Esophagus muscularis mucosa (tissue), 4 donors: ENCODE results near the gene IZUMO4. TPM values are rescaled to one million over a fixed set of nuclear protein-coding genes. Genes with fewer than 3 reads are reported as not detected.
"Not testable (repeated sequence)": the region's sequence is repeated elsewhere in the genome, so short reads cannot be mapped to it uniquely, and the experiment has no call there.

ENCODE experiments used
- DNase-seq: peaks from one replicate; pipeline ENCODE4 v3.0.0-alpha.2; 2017; ENCODE audit errors: extremely low spot score
- H3K27ac ChIP-seq, 4 donors: fragments of 200-600 bp; sonication (generic); replicated peaks in 1 of 4; 1 replicate in 3 of 4; 2 replicates in 1 of 4; pipeline ENCODE4 v1.5.1; 2016 to 2019; ENCODE audit warnings: mild to moderate bottlenecking in 1 of 4
- H3K27me3 ChIP-seq, 4 donors: fragments of 200-600 bp; sonication (generic); one replicate each; pipeline versions ENCODE4 v1.5.1 to v1.6.0; 2016 to 2019
- H3K36me3 ChIP-seq, 4 donors: fragments of 200-600 bp; sonication (generic); one replicate each; pipeline ENCODE4 v1.5.1; 2016 to 2019
- H3K4me1 ChIP-seq, 4 donors: fragments of 200-600 bp; sonication (generic); one replicate each; pipeline ENCODE4 v1.5.1; 2016 to 2019
- H3K4me3 ChIP-seq, 4 donors: fragments of 200-600 bp; sonication (generic); 1 replicate in 2 of 4; 2 replicates in 2 of 4; pipeline ENCODE4 v1.5.1; 2016 to 2019; ENCODE audit warnings: mild to moderate bottlenecking in 4 of 4, moderate library complexity in 1 of 4
- H3K9me3 ChIP-seq, 4 donors: fragments of 200-600 bp; sonication (generic); 1 replicate in 3 of 4; 2 replicates in 1 of 4; pipeline ENCODE4 v1.5.1; 2016 to 2019
- CTCF ChIP-seq, 3 experiments: fragments of 200-600 bp in 2 of 3; fragments of 450-650 bp in 1 of 3; sonication (generic) in 2 of 3; IDR thresholded peaks; one replicate each; pipeline ENCODE4 v1.5.1; 2017 to 2019; ENCODE audit warnings: antibody characterized with exemption in 3 of 3, mild to moderate bottlenecking in 2 of 3, moderate library complexity in 1 of 3
- EP300 ChIP-seq: sonication (generic); formaldehyde crosslinking; IDR thresholded peaks from one replicate; pipeline ENCODE4 v1.6.1; 2017; ENCODE audit warnings: antibody characterized with exemption
- POLR2A ChIP-seq: fragments of 450-650 bp; IDR thresholded peaks from one replicate; pipeline ENCODE4 v1.6.1; 2017; ENCODE audit warnings: antibody characterized with exemption, moderate library complexity, mild to moderate bottlenecking, low read depth
- POLR2AphosphoS5 ChIP-seq, 2 donors: sonication (generic); formaldehyde crosslinking; IDR thresholded peaks; one replicate each; pipeline ENCODE4 v1.6.1; 2017; ENCODE audit warnings: antibody characterized with exemption in 2 of 2
- WGBS: methylation state at CpG from one replicate; pipeline ENCODE4 v1.1.5; 2018; 5-methylcytosine and 5-hydroxymethylcytosine counted together
- intact Hi-C: fragments of 100-400 bp; cut with DNase I; formaldehyde crosslinking; loops from one replicate; pipeline ENCODE4 v1.15.1; 2023
- total RNA-seq, 4 donors: library from RNA; depleted of rRNA; stranded (reverse); fragments of >200 nt; gene quantifications; one replicate each; pipeline versions ENCODE4 v1.1.0 to v1.2.1, GENCODE V29; 2016

The IZUMO4 gene
- total RNA-seq, 4 donors from 2014 or later, result 1.9 to 6.0 (median 3.9) TPM

- 97% methylated on average over 18 of the region's 25 CpGs for WGBS
- H3K27ac ChIP-seq, result no peak overlapping the region
- H3K36me3 ChIP-seq, result peaks cover 65 to 96% (median 89%) of the 10 kb centered on the region in 4 donors
- no peak overlapping the region for H3K4me3 ChIP-seq
- no peak for DNase-seq
- TF ChIP-seq CTCF (IDR thresholded peaks at IDR 0.05) (no peak), EP300 (no peak), POLR2AphosphoS5 (IDR thresholded peaks at IDR 0.05) (no peak), POLR2A (no peak)
- intact Hi-C loops, result no loop called here
- no peaks in the 10 kb centered on the region for H3K9me3 ChIP-seq
- H3K4me1 ChIP-seq, result peaks cover 0 to 6% (median 0%) of the 10 kb centered on the region in 4 donors
- H3K27me3 ChIP-seq, result no peaks in the 10 kb centered on the region
These were observed 27.1 kb downstream of the IZUMO4 start for GRCh38 chr19:2123682-2124387.

- intact Hi-C loops, result no loop called here
These were observed 30.3 kb downstream of the IZUMO4 start for GRCh38 chr19:2126879-2127518.

GRCh38 chr19:2127758-2128157 is 31.0 kb downstream of the IZUMO4 start:
- H3K4me3 ChIP-seq, result no peak overlapping the region
- H3K27ac ChIP-seq, result no peak overlapping the region
- peaks cover 44 to 95% (median 88%) of the 10 kb centered on the region in 4 donors for H3K36me3 ChIP-seq
- DNase-seq, result no peak
- H3K9me3 ChIP-seq, result no peaks in the 10 kb centered on the region
- H3K27me3 ChIP-seq, result no peaks in the 10 kb centered on the region
- TF ChIP-seq EP300 (no peak), CTCF (IDR thresholded peaks at IDR 0.05) (no peak), POLR2A (no peak), POLR2AphosphoS5 (IDR thresholded peaks at IDR 0.05) (no peak)
- intact Hi-C loops, result no loop called here
- WGBS, result 73% methylated on average over 19 of the region's 19 CpGs
- H3K4me1 ChIP-seq, result peaks cover 0 to 13% (median 0%) of the 10 kb centered on the region in 4 donors

More at GRCh38 chr19:2126879-2127518, 30.3 kb downstream of the IZUMO4 start:
- Histone ChIP-seq H3K36me3 (peaks cover 44 to 95% (median 88%) of the 10 kb centered on the region in 4 donors), H3K27me3 (no peaks in the 10 kb centered on the region), H3K4me1 (peaks cover 0 to 9% (median 0%) of the 10 kb centered on the region in 4 donors), H3K4me3 (no peak overlapping the region), H3K9me3 (no peaks in the 10 kb centered on the region), H3K27ac (no peak overlapping the region)
- DNase-seq, result no peak
- 89% methylated on average over 16 of the region's 24 CpGs for WGBS
- no peak for TF ChIP-seq POLR2AphosphoS5 (IDR thresholded peaks at IDR 0.05)
- TF ChIP-seq CTCF (IDR thresholded peaks at IDR 0.05), result no peak
- no peak for TF ChIP-seq EP300
- TF ChIP-seq POLR2A, result no peak

GRCh38 chr19:2128252-2128651 is 31.5 kb downstream of the IZUMO4 start:
- H3K4me1 ChIP-seq, result peaks cover 0 to 14% (median 0%) of the 10 kb centered on the region in 4 donors
- intact Hi-C loops, result not testable (repeated sequence)

GRCh38 chr19:2129022-2129421 is 32.3 kb downstream of the IZUMO4 start:
- TF ChIP-seq POLR2AphosphoS5 (IDR thresholded peaks at IDR 0.05) (no peak), EP300 (no peak), POLR2A (no peak), CTCF (IDR thresholded peaks at IDR 0.05) (no peak)
- intact Hi-C loops, result no loop called here
- H3K36me3 ChIP-seq, result peaks cover 44 to 95% (median 87%) of the 10 kb centered on the region in 4 donors

More at GRCh38 chr19:2128252-2128651, 31.5 kb downstream of the IZUMO4 start:
- H3K36me3 ChIP-seq, result peaks cover 44 to 95% (median 88%) of the 10 kb centered on the region in 4 donors
- not testable (repeated sequence) for H3K9me3 ChIP-seq, DNase-seq, H3K27me3 ChIP-seq, H3K27ac ChIP-seq, H3K4me3 ChIP-seq
- WGBS, result 93% methylated on average over 2 of the region's 34 CpGs

More at GRCh38 chr19:2129022-2129421, 32.3 kb downstream of the IZUMO4 start:
- Histone ChIP-seq H3K27me3 (no peaks in the 10 kb centered on the region), H3K9me3 (no peaks in the 10 kb centered on the region), H3K4me3 (no peak overlapping the region), H3K27ac (no peak overlapping the region), H3K4me1 (peaks cover 0 to 14% (median 0%) of the 10 kb centered on the region in 4 donors)
- no peak for DNase-seq
- 94% methylated on average over 10 of the region's 21 CpGs for WGBS
